Measurements from ENCODE around the gene NUPR1. TPM values are rescaled to one million over a fixed set of nuclear protein-coding genes. Genes with fewer than 3 reads are reported as not detected.

NUPR1 gene
- total RNA-seq, 4 donors from 2014 or later = 32.8 to 52.8 (median 41.1) TPM

DNA sequence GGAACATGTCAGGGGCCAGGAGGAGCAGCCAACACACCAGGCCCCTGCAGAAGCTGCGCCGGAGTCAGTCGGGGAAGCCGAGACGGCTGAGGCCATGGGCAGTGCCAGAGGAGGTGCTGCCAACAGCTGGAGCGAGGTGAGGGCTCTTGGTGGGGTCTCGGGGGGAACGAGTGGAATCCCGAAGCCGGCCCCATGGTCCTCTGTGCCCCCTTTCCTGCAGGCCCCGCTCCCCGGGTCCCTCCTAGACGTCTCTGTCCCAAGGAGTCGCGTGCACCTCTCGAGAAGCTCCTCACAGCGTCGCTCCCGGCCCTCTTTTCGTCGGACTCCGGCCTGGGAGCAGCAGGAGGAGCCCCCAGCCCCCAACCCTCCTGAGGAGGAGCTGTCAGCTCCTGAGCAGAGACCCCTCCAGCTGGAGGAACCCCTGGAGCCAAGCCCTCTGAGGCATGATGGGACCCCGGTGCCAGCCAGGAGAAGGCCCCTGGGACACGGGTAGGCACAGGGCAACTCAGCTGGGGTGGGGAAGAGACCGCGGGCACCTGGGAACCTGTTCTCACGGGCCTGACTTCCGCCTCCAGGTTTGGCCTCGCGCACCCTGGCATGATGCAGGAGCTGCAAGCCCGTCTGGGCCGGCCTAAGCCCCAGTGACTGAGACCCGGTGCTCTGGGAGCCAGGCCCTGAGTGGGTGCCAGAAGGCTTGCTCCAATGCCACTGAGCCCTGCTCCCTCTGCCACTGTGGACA lies 40.7 kb downstream of the NUPR1 start:
- Histone ChIP-seq H3K27me3 (peaks cover 12% of the 10 kb centered on the region), H3K9me3 (no peaks in the 10 kb centered on the region), H3K27ac (no peak overlapping the region), H3K36me3 (no peaks in the 10 kb centered on the region), H3K4me3 (no peak overlapping the region), H3K4me1 (no peaks in the 10 kb centered on the region)
- 77% methylated on average over 8 of the region's 33 CpGs; no CpG with 5 or more reads in 1 of the 2 donors for WGBS, 2 donors (ENCODE audit: low coverage in 1 of 2)
- no peak for ATAC-seq
- no peak for TF ChIP-seq EP300 (IDR thresholded peaks at IDR 0.05)
- TF ChIP-seq POLR2A (IDR thresholded peaks at IDR 0.05) = no peak
- TF ChIP-seq POLR2AphosphoS5 (IDR thresholded peaks at IDR 0.05) = no peak
- TF ChIP-seq, protein P1, sequence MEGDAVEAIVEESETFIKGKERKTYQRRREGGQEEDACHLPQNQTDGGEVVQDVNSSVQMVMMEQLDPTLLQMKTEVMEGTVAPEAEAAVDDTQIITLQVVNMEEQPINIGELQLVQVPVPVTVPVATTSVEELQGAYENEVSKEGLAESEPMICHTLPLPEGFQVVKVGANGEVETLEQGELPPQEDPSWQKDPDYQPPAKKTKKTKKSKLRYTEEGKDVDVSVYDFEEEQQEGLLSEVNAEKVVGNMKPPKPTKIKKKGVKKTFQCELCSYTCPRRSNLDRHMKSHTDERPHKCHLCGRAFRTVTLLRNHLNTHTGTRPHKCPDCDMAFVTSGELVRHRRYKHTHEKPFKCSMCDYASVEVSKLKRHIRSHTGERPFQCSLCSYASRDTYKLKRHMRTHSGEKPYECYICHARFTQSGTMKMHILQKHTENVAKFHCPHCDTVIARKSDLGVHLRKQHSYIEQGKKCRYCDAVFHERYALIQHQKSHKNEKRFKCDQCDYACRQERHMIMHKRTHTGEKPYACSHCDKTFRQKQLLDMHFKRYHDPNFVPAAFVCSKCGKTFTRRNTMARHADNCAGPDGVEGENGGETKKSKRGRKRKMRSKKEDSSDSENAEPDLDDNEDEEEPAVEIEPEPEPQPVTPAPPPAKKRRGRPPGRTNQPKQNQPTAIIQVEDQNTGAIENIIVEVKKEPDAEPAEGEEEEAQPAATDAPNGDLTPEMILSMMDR (IDR thresholded peaks at IDR 0.05) = no peak

DNA sequence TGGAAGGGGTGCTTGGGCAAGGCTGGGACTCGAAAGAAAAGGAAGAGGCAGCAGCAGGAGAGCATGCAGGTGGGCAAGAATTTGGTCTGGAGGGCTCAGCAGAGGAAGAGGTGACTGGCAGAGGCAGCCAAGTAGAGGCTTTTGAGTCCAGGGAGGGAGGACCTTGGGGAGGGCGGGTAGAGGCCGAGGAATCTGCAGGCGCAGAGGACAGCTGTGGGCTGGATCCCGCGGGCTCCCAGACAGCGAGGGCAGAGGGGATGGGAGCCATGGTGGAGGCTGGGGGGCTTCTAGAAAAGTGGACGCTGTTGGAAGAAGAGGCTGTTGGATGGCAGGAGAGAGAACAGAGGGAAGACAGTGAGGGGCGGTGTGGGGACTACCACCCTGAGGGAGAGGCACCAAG lies 41.4 kb downstream of the NUPR1 start:
- no peak for ATAC-seq
- TF ChIP-seq POLR2AphosphoS5 (IDR thresholded peaks at IDR 0.05) (no peak), POLR2A (IDR thresholded peaks at IDR 0.05) (no peak), EP300 (IDR thresholded peaks at IDR 0.05) (no peak)
- TF ChIP-seq, protein P1 (IDR thresholded peaks at IDR 0.05) = no peak
- WGBS, 2 donors (ENCODE audit: low coverage in 1 of 2) = 88 to 92% methylated on average over 3 to 9 of the region's 9 CpGs
- H3K36me3 ChIP-seq = no peaks in the 10 kb centered on the region
- H3K4me1 ChIP-seq = peaks cover 0 to 5% (median 0%) of the 10 kb centered on the region in 3 donors
- no peak overlapping the region for H3K27ac ChIP-seq
- H3K9me3 ChIP-seq = no peaks in the 10 kb centered on the region
- no peak overlapping the region for H3K4me3 ChIP-seq
- H3K27me3 ChIP-seq = peaks cover 6% of the 10 kb centered on the region

DNA sequence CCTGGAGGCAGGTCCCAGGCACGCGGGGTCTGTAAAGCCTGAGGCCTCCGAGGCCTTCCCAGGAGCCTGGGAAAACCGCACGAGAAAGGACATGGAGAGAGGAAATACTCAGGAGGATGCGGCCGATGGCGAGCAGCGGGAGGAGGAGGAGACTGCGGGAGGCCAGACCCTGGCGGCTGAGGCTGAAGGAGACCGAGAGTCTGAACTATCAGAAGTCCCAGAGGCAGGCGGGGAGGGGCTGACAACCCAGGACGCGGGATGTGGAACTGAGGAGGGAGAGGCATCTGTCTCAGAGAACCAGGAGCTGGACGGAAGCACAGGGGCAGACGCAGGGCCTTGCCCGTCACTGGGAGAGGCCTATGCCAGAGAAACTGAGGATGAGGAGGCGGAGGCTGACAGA lies 41.9 kb downstream of the NUPR1 start:
- H3K4me3 ChIP-seq = no peak overlapping the region
- TF ChIP-seq, protein P1 (IDR thresholded peaks at IDR 0.05) = no peak
- TF ChIP-seq POLR2AphosphoS5 (IDR thresholded peaks at IDR 0.05) (no peak), POLR2A (IDR thresholded peaks at IDR 0.05) (no peak), EP300 (IDR thresholded peaks at IDR 0.05) (no peak)
- no peaks in the 10 kb centered on the region for H3K36me3 ChIP-seq
- H3K9me3 ChIP-seq = no peaks in the 10 kb centered on the region
- WGBS, 2 donors (ENCODE audit: low coverage in 1 of 2) = 58 to 68% methylated on average over 11 to 16 of the region's 19 CpGs
- H3K4me1 ChIP-seq = peaks cover 0 to 7% (median 0%) of the 10 kb centered on the region in 3 donors
- no peak overlapping the region for H3K27ac ChIP-seq
- peaks cover under 1% of the 10 kb centered on the region for H3K27me3 ChIP-seq
- ATAC-seq = no peak

DNA sequence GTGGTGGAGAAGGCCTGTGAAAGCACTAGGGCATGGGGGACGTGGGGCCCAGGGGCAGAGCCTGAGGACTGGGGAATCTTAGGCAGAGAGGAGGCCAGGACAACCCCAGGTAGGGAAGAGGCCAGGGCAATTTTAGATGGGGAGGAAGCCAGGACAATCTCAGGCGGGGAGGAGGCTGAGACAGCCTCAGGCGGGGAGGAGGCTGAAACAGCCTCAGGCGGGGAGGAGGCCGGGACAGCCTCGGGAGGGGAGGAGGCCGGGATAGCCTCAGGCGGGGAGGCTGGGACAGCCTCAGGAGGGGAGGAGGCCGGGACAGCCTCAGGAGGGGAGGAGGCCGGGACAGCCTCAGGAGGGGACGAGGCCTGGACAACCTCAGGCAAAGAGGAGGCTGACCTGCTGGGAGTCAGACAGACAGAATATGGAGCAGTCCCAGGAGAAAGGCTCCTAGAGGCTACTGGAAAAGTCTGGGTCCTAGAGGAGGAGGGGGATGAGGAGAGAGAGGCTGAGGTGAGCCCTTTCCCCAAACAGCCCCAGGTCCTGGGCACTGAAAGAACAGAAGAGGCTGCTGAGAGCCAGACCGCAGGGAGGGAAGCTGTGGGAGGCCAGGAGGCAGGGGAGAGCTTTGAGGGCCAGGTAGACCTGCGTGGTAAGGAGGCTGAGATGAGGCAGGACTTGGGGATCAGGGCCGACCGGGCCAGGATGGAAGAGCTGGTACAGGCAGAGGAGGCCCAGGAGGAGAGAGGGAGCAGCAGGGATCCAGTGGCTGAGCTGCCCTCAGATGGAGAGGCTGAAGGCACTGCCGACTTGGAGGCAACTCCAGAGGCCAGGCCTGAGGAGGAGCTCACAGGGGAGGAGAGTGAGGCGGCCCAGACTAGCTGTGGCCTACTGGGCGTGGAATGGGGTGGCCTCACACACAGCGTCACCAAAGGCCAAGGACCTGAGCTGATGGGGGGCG lies 42.7 kb downstream of the NUPR1 start:
- peak overlapping the region in 1 of 4 donors; percentile 45 for H3K27ac ChIP-seq

More for the DNA sequence above, 42.7 kb downstream of the NUPR1 start:
- H3K4me1 ChIP-seq = peaks cover 0 to 9% (median 0%) of the 10 kb centered on the region in 3 donors
- no peaks in the 10 kb centered on the region for H3K36me3 ChIP-seq
- no peaks in the 10 kb centered on the region for H3K27me3 ChIP-seq
- H3K9me3 ChIP-seq = no peaks in the 10 kb centered on the region
- no peak overlapping the region for H3K4me3 ChIP-seq
- 73 to 80% methylated on average over 6 to 16 of the region's 20 CpGs for WGBS, 2 donors (ENCODE audit: low coverage in 1 of 2)
- no peak for ATAC-seq
- TF ChIP-seq POLR2AphosphoS5 (IDR thresholded peaks at IDR 0.05) (no peak), POLR2A (IDR thresholded peaks at IDR 0.05) (no peak), EP300 (IDR thresholded peaks at IDR 0.05) (no peak)
- TF ChIP-seq, protein P1 (IDR thresholded peaks at IDR 0.05) = no peak

All from gastroesophageal sphincter (tissue), 4 donors.